LNCaP clone FGC (cell line): ENCODE results near the gene MACROH2A2.

Experiments
- DNase-seq: peaks from one replicate; pipeline ENCODE4 v3.0.0-alpha.2; 2011; ENCODE audit warnings: low read depth
- H3K4me3 ChIP-seq: 2 replicates; pipeline ENCODE4 v1.5.1; 2011; ENCODE audit warnings: mild to moderate bottlenecking, low read depth, low read length, control low read depth
- TF ChIP-seq, protein P1 (sequence below): IDR thresholded peaks from 2 replicates; pipeline ENCODE4 v1.5.1; 2012; ENCODE audit warnings: mild to moderate bottlenecking; ENCODE audit not compliant: control insufficient read depth, insufficient read depth; ENCODE audit errors: extremely low read depth

Gene MACROH2A2

DNA sequence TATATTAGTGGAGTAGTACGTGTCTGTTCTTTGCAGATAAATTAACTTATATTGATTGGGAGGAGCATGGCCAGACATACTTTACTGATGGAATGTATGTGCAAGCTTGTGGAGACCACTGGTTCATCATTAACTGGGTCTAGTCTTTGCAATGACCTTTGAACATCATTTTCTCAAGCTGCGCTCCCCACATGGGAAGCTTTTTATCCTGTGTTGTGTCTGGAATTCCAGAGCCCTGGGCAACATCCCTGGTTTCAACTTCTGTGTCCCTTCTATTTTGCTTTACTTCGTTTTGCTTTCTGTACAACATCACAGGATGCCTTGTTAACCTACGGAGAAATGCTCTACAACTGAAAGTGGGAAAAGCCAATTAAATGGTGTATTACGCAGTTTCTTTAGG is 38.3 kb downstream of the MACROH2A2 start:
- TF ChIP-seq, protein P1, sequence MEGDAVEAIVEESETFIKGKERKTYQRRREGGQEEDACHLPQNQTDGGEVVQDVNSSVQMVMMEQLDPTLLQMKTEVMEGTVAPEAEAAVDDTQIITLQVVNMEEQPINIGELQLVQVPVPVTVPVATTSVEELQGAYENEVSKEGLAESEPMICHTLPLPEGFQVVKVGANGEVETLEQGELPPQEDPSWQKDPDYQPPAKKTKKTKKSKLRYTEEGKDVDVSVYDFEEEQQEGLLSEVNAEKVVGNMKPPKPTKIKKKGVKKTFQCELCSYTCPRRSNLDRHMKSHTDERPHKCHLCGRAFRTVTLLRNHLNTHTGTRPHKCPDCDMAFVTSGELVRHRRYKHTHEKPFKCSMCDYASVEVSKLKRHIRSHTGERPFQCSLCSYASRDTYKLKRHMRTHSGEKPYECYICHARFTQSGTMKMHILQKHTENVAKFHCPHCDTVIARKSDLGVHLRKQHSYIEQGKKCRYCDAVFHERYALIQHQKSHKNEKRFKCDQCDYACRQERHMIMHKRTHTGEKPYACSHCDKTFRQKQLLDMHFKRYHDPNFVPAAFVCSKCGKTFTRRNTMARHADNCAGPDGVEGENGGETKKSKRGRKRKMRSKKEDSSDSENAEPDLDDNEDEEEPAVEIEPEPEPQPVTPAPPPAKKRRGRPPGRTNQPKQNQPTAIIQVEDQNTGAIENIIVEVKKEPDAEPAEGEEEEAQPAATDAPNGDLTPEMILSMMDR = no peak
- no peak for DNase-seq
- no peak overlapping the region for H3K4me3 ChIP-seq

DNA sequence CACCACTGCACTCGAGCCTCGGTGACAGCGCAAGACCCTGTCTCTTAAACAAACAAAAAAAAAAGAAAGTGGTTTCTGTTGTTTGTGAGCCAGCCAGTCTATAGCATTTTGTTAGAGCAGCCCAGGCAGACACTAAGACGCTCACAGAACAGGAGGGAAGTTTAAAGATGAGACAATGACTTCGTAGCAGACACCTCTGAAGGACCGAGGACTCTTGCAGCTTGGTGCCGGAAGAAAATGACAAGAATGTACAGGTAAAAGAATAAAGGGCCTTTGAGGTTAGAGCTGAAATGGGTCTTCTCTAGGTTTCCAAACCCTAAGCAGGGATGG is 39.7 kb downstream of the MACROH2A2 start:
- H3K4me3 ChIP-seq = no peak overlapping the region
- TF ChIP-seq, protein P1 = no peak
- no peak for DNase-seq

DNA sequence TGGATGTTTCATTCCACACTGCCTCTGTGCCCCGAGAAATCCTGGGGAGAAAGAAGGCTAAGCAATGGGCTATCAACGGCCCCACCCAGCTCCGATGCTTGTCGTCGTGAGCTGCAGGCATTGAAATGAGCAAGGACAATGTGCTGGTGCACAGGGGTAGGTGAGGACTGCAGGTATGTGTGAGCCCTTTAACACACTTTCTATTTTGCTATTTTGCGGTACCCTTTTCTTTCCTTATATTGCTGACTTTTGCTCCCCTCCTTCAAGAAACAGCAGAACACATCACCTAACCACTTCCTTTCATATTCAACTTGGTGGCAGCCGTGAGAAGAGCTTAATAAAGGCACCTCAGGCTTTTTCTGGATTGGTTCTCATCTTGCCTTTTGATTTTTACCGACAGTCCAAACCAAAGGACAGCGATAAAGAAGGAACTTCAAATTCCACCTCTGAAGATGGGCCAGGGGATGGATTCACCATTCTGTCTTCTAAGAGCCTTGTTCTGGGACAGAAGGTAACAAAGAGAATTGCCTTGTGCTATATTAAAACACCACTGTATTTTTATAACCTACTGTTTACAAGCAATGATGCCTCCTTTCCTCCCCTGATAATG is 40.8 kb downstream of the MACROH2A2 start:
- no peak overlapping the region for H3K4me3 ChIP-seq
- TF ChIP-seq, protein P1 = no peak
- DNase-seq = no peak

DNA sequence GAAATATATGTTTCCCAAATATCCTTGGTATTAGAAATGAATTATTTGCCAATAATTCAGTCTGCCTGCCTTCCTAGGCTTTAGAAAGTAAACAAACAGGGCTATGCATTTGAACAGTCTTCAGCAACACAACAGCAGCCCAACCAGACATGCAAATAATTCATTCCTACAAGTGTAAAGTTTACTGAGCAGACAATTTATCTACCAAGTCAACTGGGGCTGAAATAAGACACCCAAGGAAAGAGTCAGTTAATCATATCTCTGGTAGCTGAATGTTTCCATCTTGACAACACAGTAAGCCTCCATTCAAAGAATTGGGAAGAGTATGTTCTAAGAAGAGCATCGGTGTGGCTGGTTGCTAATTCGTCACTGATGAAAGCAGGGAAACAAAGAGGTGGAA is 41.6 kb downstream of the MACROH2A2 start:
- TF ChIP-seq, protein P1 = no peak
- no peak for DNase-seq
- H3K4me3 ChIP-seq = no peak overlapping the region

DNA sequence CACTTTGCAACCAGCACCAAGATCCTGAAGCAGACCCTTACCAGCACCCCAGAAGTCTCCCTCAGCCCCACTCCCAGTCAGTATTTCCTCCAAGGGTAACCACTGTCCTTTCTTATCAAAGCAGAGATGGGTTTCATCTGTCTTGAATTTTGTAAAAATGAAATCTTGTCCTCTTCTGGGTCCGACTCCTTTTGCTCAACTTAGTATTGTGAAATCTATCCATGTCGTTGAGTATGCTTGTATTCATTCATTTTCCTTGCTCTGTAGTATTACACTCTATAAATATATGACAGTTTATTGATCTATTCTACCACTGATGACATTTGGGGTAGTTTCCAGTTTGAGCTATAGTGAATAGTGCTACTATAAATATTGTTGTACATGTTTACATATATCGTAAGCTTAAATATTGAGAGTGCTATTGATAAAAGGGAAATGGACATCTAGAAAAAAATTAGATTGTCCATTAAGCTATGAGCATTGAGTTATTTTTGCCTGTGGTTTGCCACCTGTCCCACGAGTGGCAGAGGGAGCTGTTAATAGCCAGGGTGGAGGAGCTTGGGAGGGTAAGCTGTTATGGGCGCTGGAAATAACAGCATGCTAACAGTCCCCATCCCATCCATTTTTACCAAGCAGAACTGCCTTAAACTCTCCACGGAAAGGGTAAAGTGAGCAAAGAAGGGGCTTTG is 43.5 kb downstream of the MACROH2A2 start:
- TF ChIP-seq, protein P1 = no peak
- no peak overlapping the region for H3K4me3 ChIP-seq
- DNase-seq = no peak

DNA sequence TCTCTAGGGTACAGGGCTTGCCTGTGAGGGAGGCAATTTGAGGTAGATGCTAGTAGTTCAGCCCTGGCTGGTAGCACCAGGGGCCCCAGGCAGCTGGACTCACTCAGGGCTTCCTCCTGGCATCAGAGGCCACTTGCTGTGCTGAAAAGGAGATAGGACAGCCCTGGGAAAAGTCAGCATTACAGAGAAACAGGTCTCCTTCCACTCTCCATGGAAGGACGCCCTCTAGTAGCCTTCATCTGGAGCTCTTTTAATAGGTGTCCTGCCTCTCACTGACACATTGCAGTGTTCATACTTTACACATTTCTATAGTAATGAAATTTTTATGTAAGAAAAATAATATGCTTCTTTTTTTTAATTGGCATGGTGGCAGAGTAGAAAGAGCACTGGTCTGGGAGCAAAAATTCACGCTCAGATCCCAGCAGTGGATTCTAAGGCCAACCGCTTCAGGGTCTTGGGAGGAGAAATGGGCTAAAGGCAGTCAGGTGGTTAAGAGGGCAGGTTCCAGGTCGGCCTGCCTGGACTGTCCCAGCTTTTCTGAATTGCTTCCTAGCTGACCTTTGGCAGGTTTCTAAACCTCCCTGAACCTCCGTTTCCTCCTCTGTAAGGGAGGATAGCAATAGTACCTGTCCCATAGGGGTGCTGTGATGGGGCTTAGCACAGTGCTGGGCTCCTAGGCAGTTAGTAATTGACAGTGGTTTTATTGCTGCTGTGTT is 44.2 kb downstream of the MACROH2A2 start:
- DNase-seq = no peak
- no peak overlapping the region for H3K4me3 ChIP-seq
- TF ChIP-seq, protein P1 = no peak
